B cell (primary cell): ENCODE results near the gene SPRY4. TPM values are rescaled to one million over a fixed set of nuclear protein-coding genes. Genes with fewer than 3 reads are reported as not detected.
"Not testable (repeated sequence)": the region's sequence is repeated elsewhere in the genome, so short reads cannot be mapped to it uniquely, and the experiment has no call there.

ENCODE experiments used
- ATAC-seq: fragments of 200-7000 bp; cut with Tn5 transposase; one replicate; pipeline ENCODE4 v1.10.0; 2021; ENCODE audit warnings: low read depth, mild to moderate bottlenecking, moderate number of reproducible peaks, moderate library complexity
- CTCF ChIA-PET: fragments of 350-600 bp; sonication (Branson Sonifier 250); formaldehyde crosslinking; loops from one replicate; lab custom pipeline; 2021; ENCODE audit warnings: antibody characterized with exemption, inconsistent platforms; lab: Charles Lee
- POLR2A ChIA-PET: fragments of 350-600 bp; sonication (Branson Sonifier 250); formaldehyde crosslinking; loops from one replicate; lab custom pipeline; 2021; ENCODE audit warnings: antibody characterized with exemption; lab: Charles Lee
- DNase-seq: peaks from one replicate; pipeline ENCODE4 v3.0.0; 2013
- H2AFZ ChIP-seq: 2 replicates; pipeline ENCODE4 v1.6.1; 2012; ENCODE audit warnings: mild to moderate bottlenecking, low read depth, low read length; ENCODE audit not compliant: insufficient read depth, poor library complexity, severe bottlenecking
- H3K27ac ChIP-seq, 2 donors: 1 replicate in 1 of 2; 2 replicates in 1 of 2; pipeline ENCODE4 v1.5.1; 2012 to 2013; ENCODE audit warnings: low read length in 2 of 2, mild to moderate bottlenecking in 2 of 2, moderate library complexity in 1 of 2
- H3K27me3 ChIP-seq, 4 experiments: fragments of 200-600 bp in 1 of 4; sonication (generic) in 1 of 4; replicated peaks in 1 of 4; 1 replicate in 2 of 4; 2 replicates in 2 of 4; pipeline versions ENCODE4 v1.6.1 to v1.7.0; 2013 to 2016; ENCODE audit warnings: low read length in 3 of 4, mild to moderate bottlenecking in 2 of 4, mixed read lengths in 1 of 4, moderate library complexity in 1 of 4; ENCODE audit not compliant: insufficient read depth in 4 of 4, control insufficient read depth in 3 of 4; ENCODE audit errors: control extremely low read depth in 1 of 4
- H3K36me3 ChIP-seq, 2 experiments: replicated peaks in 1 of 2; 1 replicate in 1 of 2; 2 replicates in 1 of 2; pipeline versions ENCODE4 v1.6.1 to v1.7.1; 2013; ENCODE audit warnings: low read length in 1 of 2; ENCODE audit not compliant: insufficient read depth in 2 of 2, control insufficient read depth in 1 of 2; ENCODE audit errors: control extremely low read depth in 1 of 2, extremely low read depth in 1 of 2
- H3K4me1 ChIP-seq, 2 donors: fragments of 200-600 bp in 1 of 2; sonication (generic) in 1 of 2; 1 replicate in 1 of 2; 2 replicates in 1 of 2; pipeline versions ENCODE4 v1.5.1 to v1.6.1; 2013 to 2017; ENCODE audit warnings: low read length in 2 of 2; ENCODE audit not compliant: control insufficient read depth in 2 of 2, insufficient read depth in 2 of 2
- H3K4me2 ChIP-seq: replicated peaks from 2 replicates; pipeline ENCODE3; 2012; ENCODE audit warnings: mild to moderate bottlenecking, low read depth, low read length; ENCODE audit not compliant: poor library complexity, severe bottlenecking
- H3K4me3 ChIP-seq, 5 experiments: fragments of 200-600 bp in 1 of 5; sonication (generic) in 1 of 5; 1 replicate in 3 of 5; 2 replicates in 2 of 5; pipeline versions ENCODE4 v1.5.1 to v1.7.0; 2011 to 2016; ENCODE audit warnings: low read length in 4 of 5, mild to moderate bottlenecking in 4 of 5, low read depth in 2 of 5, control low read depth in 1 of 5, moderate library complexity in 1 of 5; ENCODE audit not compliant: insufficient read depth in 1 of 5; ENCODE audit errors: control extremely low read depth in 1 of 5, extremely low read depth in 1 of 5
- H3K79me2 ChIP-seq: fragments of 200-600 bp; sonication (generic); one replicate; pipeline ENCODE4 v1.6.0; 2016; ENCODE audit warnings: low read length; ENCODE audit not compliant: control insufficient read depth, insufficient read depth
- H3K9ac ChIP-seq: fragments of 200-600 bp; sonication (generic); 2 replicates; pipeline ENCODE4 v1.6.1; 2017; ENCODE audit warnings: mild to moderate bottlenecking, low read length, moderate library complexity
- H3K9me3 ChIP-seq, 3 donors: one replicate each; pipeline versions ENCODE4 v1.6.1 to v1.7.1; 2013; ENCODE audit warnings: low read length in 2 of 3; ENCODE audit not compliant: control insufficient read depth in 2 of 3, insufficient read depth in 1 of 3; ENCODE audit errors: control extremely low read depth in 1 of 3
- H4K20me1 ChIP-seq: 2 replicates; pipeline ENCODE4 v1.6.0; 2012; ENCODE audit warnings: mild to moderate bottlenecking, low read length; ENCODE audit not compliant: insufficient read depth, control insufficient read depth, poor library complexity, severe bottlenecking
- H3K27ac Mint-ChIP-seq: one replicate; pipeline ENCODE4 v1.8.0; 2021; ENCODE audit warnings: mixed read lengths
- H3K27me3 Mint-ChIP-seq: one replicate; pipeline ENCODE4 v1.8.0; 2021; ENCODE audit warnings: mixed read lengths
- H3K4me1 Mint-ChIP-seq: one replicate; pipeline ENCODE4 v1.8.0; 2021; ENCODE audit warnings: mixed read lengths
- H3K4me3 Mint-ChIP-seq: one replicate; pipeline ENCODE4 v1.8.0; 2021; ENCODE audit warnings: mixed read lengths
- H3K9me3 Mint-ChIP-seq: one replicate; pipeline ENCODE4 v1.8.0; 2022; ENCODE audit warnings: mixed read lengths; ENCODE audit not compliant: insufficient read depth
- CTCF ChIP-seq: fragments of 200-600 bp; IDR thresholded peaks from one replicate; pipeline ENCODE4 v1.8.0; 2022; ENCODE audit warnings: antibody characterized with exemption, mild to moderate bottlenecking
- EZH2 ChIP-seq: IDR thresholded peaks from 2 replicates; pipeline ENCODE4 v1.6.1; 2012; ENCODE audit warnings: borderline replicate concordance, low read depth, mild to moderate bottlenecking, moderate library complexity, low read length; ENCODE audit not compliant: insufficient read depth, poor library complexity, severe bottlenecking
- WGBS: methylation state at CpG from one replicate; pipeline ENCODE4 v1.1.5; 2013; ENCODE audit warnings: missing lambda C conversion rate; ENCODE audit not compliant: insufficient coverage; 5-methylcytosine and 5-hydroxymethylcytosine counted together
- intact Hi-C: fragments of 100-400 bp; cut with micrococcal nuclease; formaldehyde crosslinking; loops from one replicate; pipeline ENCODE4 v1.10.0; 2022
- polyA plus RNA-seq: library from polyadenylated mRNA; depleted of rRNA; stranded (reverse); fragments of >200 nt; gene quantifications from 2 replicates; pipeline ENCODE4 v1.2.3, GENCODE V29; 2012
- total RNA-seq, 2 donors: library from RNA; stranded (reverse); fragments of 120-200 nt in 1 of 2; gene quantifications; 1 replicate in 1 of 2; 2 replicates in 1 of 2; pipeline versions ENCODE4 v1.2.3 to v1.2.4, GENCODE V29; 2013 to 2022

SPRY4 gene
- total and polyA plus RNA-seq, 2 donors (not counting 1 experiment from before 2014, with no cell fraction given): 0.06 TPM; not detected in 1

GRCh38 chr5:142339781-142340180 is 15.0 kb upstream of the SPRY4 start:
- Mint-ChIP-seq H3K9me3 (peaks cover 9% of the 10 kb centered on the region), H3K27ac (no peak overlapping the region), H3K27me3 (peaks cover 31% of the 10 kb centered on the region), H3K4me3 (no peak overlapping the region), H3K4me1 (no peaks in the 10 kb centered on the region)
- POLR2A ChIA-PET: no interaction called here
- H3K9ac ChIP-seq: no peak overlapping the region
- H3K9me3 ChIP-seq: peaks cover 0 to 19% (median 19%) of the 10 kb centered on the region in 3 donors
- H3K4me2 ChIP-seq: no peak overlapping the region
- H3K27ac ChIP-seq: no peak overlapping the region
- H3K4me3 ChIP-seq: no peak overlapping the region
- intact Hi-C loops: no loop called here
- TF ChIP-seq EZH2: no peak
- no peak for TF ChIP-seq CTCF
- no peaks in the 10 kb centered on the region for H3K4me1 ChIP-seq
- H3K27me3 ChIP-seq: peaks cover 0 to 12% (median 0%) of the 10 kb centered on the region in 4 experiments
- WGBS: 82% methylated on average over 2 of the region's 3 CpGs
- no peak overlapping the region for H2AFZ ChIP-seq
- ATAC-seq (no peak), DNase-seq (no peak)
- CTCF ChIA-PET: no interaction called here
- no peaks in the 10 kb centered on the region for H3K36me3 ChIP-seq
- H3K79me2 ChIP-seq: no peaks in the 10 kb centered on the region
- no peaks in the 10 kb centered on the region for H4K20me1 ChIP-seq

- Histone ChIP-seq H3K36me3 (no peaks in the 10 kb centered on the region), H4K20me1 (no peaks in the 10 kb centered on the region), H3K4me2 (no peak overlapping the region), H3K79me2 (no peaks in the 10 kb centered on the region), H3K9ac (no peak overlapping the region), H3K4me3 (no peak overlapping the region), H2AFZ (no peak overlapping the region), H3K27ac (no peak overlapping the region), H3K4me1 (no peaks in the 10 kb centered on the region), H3K9me3 (peaks cover 0 to 2% (median 0%) of the 10 kb centered on the region in 3 donors), H3K27me3 (peaks cover 0 to 5% (median 0%) of the 10 kb centered on the region in 4 experiments)
- no peak for DNase-seq
- peaks cover 17% of the 10 kb centered on the region for H3K27me3 Mint-ChIP-seq
- no peak overlapping the region for H3K4me3 Mint-ChIP-seq
- ATAC-seq: no peak
- H3K4me1 Mint-ChIP-seq: no peaks in the 10 kb centered on the region
- TF ChIP-seq CTCF (no peak), EZH2 (no peak)
- ChIA-PET POLR2A (no interaction called here), CTCF (no interaction called here)
- no peaks in the 10 kb centered on the region for H3K9me3 Mint-ChIP-seq
- no peak overlapping the region for H3K27ac Mint-ChIP-seq
- intact Hi-C loops: no loop called here
Measured at GRCh38 chr5:142334538-142334937, 9.7 kb upstream of the SPRY4 start.

GRCh38 chr5:142333749-142334148 is 8.9 kb upstream of the SPRY4 start:
- H3K36me3 ChIP-seq, H3K4me1 ChIP-seq, intact Hi-C loops, ATAC-seq, DNase-seq, H3K9me3 Mint-ChIP-seq, H3K4me3 ChIP-seq, H3K27ac Mint-ChIP-seq, H3K4me3 Mint-ChIP-seq, H3K9ac ChIP-seq, H3K4me1 Mint-ChIP-seq, H2AFZ ChIP-seq, CTCF ChIA-PET, H3K79me2 ChIP-seq, H3K4me2 ChIP-seq, H4K20me1 ChIP-seq, H3K9me3 ChIP-seq, H3K27ac ChIP-seq, POLR2A ChIA-PET: not testable (repeated sequence)
- H3K27me3 ChIP-seq: peaks cover 0 to 11% (median 6%) of the 10 kb centered on the region in 4 experiments
- H3K27me3 Mint-ChIP-seq: peaks cover 21% of the 10 kb centered on the region
- WGBS: no CpG with 5 or more reads among the region's 2 CpGs
